HepG2 (cell line): ENCODE data around the gene MED22. TPM values are rescaled to one million over a fixed set of nuclear protein-coding genes. Genes with fewer than 3 reads are reported as not detected.

Experiments used
- ARID2 ChIP-seq: sonication (generic); formaldehyde crosslinking; IDR thresholded peaks from 2 replicates; pipeline ENCODE4 v1.8.1; 2022; ENCODE audit warnings: mild to moderate bottlenecking, missing genetic modification reagents, borderline replicate concordance
- ATM ChIP-seq: fragments of 450-650 bp; IDR thresholded peaks from 2 replicates; pipeline ENCODE4 v1.7.1; 2017; ENCODE audit warnings: mild to moderate bottlenecking, borderline replicate concordance
- CHCHD3 ChIP-seq: sonication (generic); formaldehyde crosslinking; IDR thresholded peaks from 2 replicates; pipeline ENCODE4 v1.8.0; 2022; ENCODE audit warnings: mild to moderate bottlenecking, missing genetic modification reagents, moderate library complexity
- CHD4 ChIP-seq: fragments of 200-600 bp; sonication (generic); IDR thresholded peaks from 2 replicates; pipeline ENCODE4 v1.7.0; 2017; ENCODE audit warnings: mild to moderate bottlenecking, low read length, borderline replicate concordance
- CSRNP1 ChIP-seq: sonication (generic); formaldehyde crosslinking; IDR thresholded peaks from 2 replicates; pipeline ENCODE4 v1.8.1; 2023; ENCODE audit warnings: mild to moderate bottlenecking, missing genetic modification reagents
- E2F1 ChIP-seq: sonication (generic); formaldehyde crosslinking; IDR thresholded peaks from 2 replicates; pipeline ENCODE4 v1.5.0; 2020; ENCODE audit warnings: missing genetic modification reagents
- ELF4 ChIP-seq: sonication (generic); formaldehyde crosslinking; IDR thresholded peaks from 2 replicates; pipeline ENCODE4 v1.5.0; 2020; ENCODE audit warnings: missing genetic modification reagents, mild to moderate bottlenecking, moderate library complexity, borderline replicate concordance
- FOXO4 ChIP-seq: sonication (generic); formaldehyde crosslinking; conservative IDR thresholded peaks from 2 replicates; pipeline ENCODE4 v1.8.1; 2023; ENCODE audit warnings: missing genetic modification reagents
- GATA4 ChIP-seq: sonication (generic); IDR thresholded peaks from 2 replicates; pipeline ENCODE4 v1.6.1; 2016; ENCODE audit warnings: antibody characterized with exemption, low read depth, borderline replicate concordance
- GATAD2A ChIP-seq: IDR thresholded peaks from 2 replicates; pipeline ENCODE4 v1.6.1; 2016
- MTA3 ChIP-seq: sonication (generic); formaldehyde crosslinking; IDR thresholded peaks from 2 replicates; pipeline ENCODE4 v1.4.0; 2020; ENCODE audit warnings: missing genetic modification reagents
- NFYB ChIP-seq: sonication (generic); formaldehyde crosslinking; IDR thresholded peaks from 2 replicates; pipeline ENCODE4 v1.4.0; 2020; ENCODE audit warnings: missing genetic modification reagents
- PHF8 ChIP-seq: sonication (generic); formaldehyde crosslinking; IDR thresholded peaks from 2 replicates; pipeline ENCODE4 v1.5.0; 2020; ENCODE audit warnings: missing genetic modification reagents
- RARG ChIP-seq: sonication (generic); formaldehyde crosslinking; IDR thresholded peaks from 2 replicates; pipeline ENCODE4 v1.4.0; 2020; ENCODE audit warnings: low read depth, mild to moderate bottlenecking, missing genetic modification reagents
- RFX1 ChIP-seq: fragments of 450-650 bp; IDR thresholded peaks from 2 replicates; pipeline ENCODE4 v1.6.1; 2017
- RFX3 ChIP-seq: IDR thresholded peaks from 2 replicates; pipeline ENCODE4 v1.6.1; 2016; ENCODE audit warnings: missing biosample characterization, missing genetic modification reagents
- SMC3 ChIP-seq: IDR thresholded peaks from 2 replicates; pipeline ENCODE4 v1.6.1; 2011; ENCODE audit warnings: low read length, improper control_type of control experiment
- STAT5B ChIP-seq: sonication (generic); formaldehyde crosslinking; IDR thresholded peaks from 2 replicates; pipeline ENCODE4 v1.4.0; 2020; ENCODE audit warnings: missing genetic modification reagents
- ZBTB4 ChIP-seq: sonication (generic); formaldehyde crosslinking; IDR thresholded peaks from 2 replicates; pipeline ENCODE4 v1.4.0; 2020; ENCODE audit warnings: missing genetic modification reagents, mild to moderate bottlenecking, borderline replicate concordance
- ZFX ChIP-seq: sonication (generic); formaldehyde crosslinking; IDR thresholded peaks from 2 replicates; pipeline ENCODE4 v1.4.0; 2020; ENCODE audit warnings: mild to moderate bottlenecking, low read depth, missing genetic modification reagents, moderate library complexity
- ZNF253 ChIP-seq: sonication (generic); formaldehyde crosslinking; IDR thresholded peaks from 2 replicates; pipeline ENCODE4 v1.8.0; 2022; ENCODE audit warnings: mild to moderate bottlenecking, missing genetic modification reagents, borderline replicate concordance
- ZNF274 ChIP-seq: sonication (generic); formaldehyde crosslinking; IDR thresholded peaks from 2 replicates; pipeline ENCODE4 v1.5.1; 2020; ENCODE audit warnings: mild to moderate bottlenecking, missing genetic modification reagents
- ZNF639 ChIP-seq: conservative IDR thresholded peaks from 2 replicates; pipeline ENCODE4 v1.6.1; 2018; ENCODE audit warnings: missing genetic modification reagents
- polyA plus RNA-seq, 8 experiments: library from polyadenylated mRNA; depleted of rRNA in 3 of 8; stranded (reverse) in 7 of 8; unstranded in 1 of 8; fragments of >200 nt; fragmentation: Illumina TruSeq in 4 of 8; extraction: Trizol in 4 of 8; gene quantifications; 2 replicates each; pipeline versions ENCODE4 v1.2.1 to v1.2.3, GENCODE V29; 2011 to 2016; ENCODE audit warnings: low read depth in 4 of 8, missing spikeins in 1 of 8, mixed read lengths in 1 of 8; ENCODE audit not compliant: insufficient read depth in 1 of 8
- total RNA-seq, 5 experiments: library from RNA; depleted of rRNA; stranded (reverse); fragments of >200 nt; fragmentation: Illumina TruSeq; extraction: Trizol; gene quantifications; 2 replicates each; pipeline ENCODE4 v1.2.3, GENCODE V29; 2016; ENCODE audit warnings: low read depth in 1 of 5

The MED22 gene
- total and polyA plus RNA-seq, 2 of the 13 experiments (the other 11 are each of a cell fraction or from before 2014, with no cell fraction given), result 15.8 to 22.1 TPM

- TF ChIP-seq FOXO4 (CRISPR knock-in tag), result 0 out of 2 replicates have a peak, but pooled peaks have one; percentile 68
- no peak for TF ChIP-seq ZNF253 (CRISPR knock-in tag)
- no peak for TF ChIP-seq CHD4
- no peak for TF ChIP-seq E2F1 (CRISPR knock-in tag)
- no peak for TF ChIP-seq CHCHD3 (CRISPR knock-in tag)
- no peak for TF ChIP-seq NFYB (CRISPR knock-in tag)
- TF ChIP-seq ZNF639 (CRISPR knock-in tag), result no peak
- no peak for TF ChIP-seq STAT5B (CRISPR knock-in tag)
- TF ChIP-seq GATAD2A (CRISPR knock-in tag), result peak; percentile 17; the same call in 1 of the 2 replicates
- TF ChIP-seq RFX3 (CRISPR knock-in tag), result no peak
- TF ChIP-seq CSRNP1 (CRISPR knock-in tag), result no peak
- TF ChIP-seq RARG, result no peak
- no peak for TF ChIP-seq GATA4
- TF ChIP-seq ZBTB4 (CRISPR knock-in tag), result peak; percentile 64; the same call in 1 of the 2 replicates
- no peak for TF ChIP-seq ARID2 (CRISPR knock-in tag)
- no peak for TF ChIP-seq ATM
- no peak for TF ChIP-seq PHF8
- 0 out of 2 replicates have a peak, but pooled peaks have one; percentile 20 for TF ChIP-seq ZNF274 (CRISPR knock-in tag)
- no peak for TF ChIP-seq MTA3 (CRISPR knock-in tag)
- TF ChIP-seq RFX1, result no peak
- no peak for TF ChIP-seq ELF4 (CRISPR knock-in tag)
- peak; percentile 60 for TF ChIP-seq ZFX (CRISPR knock-in tag)
- no peak for TF ChIP-seq SMC3
Measured at GRCh38 chr9:133384736-133385321, 36.9 kb upstream of the MED22 start (continued).
